Gastrocnemius medialis (tissue), 4 donors: Measurements from ENCODE around the gene SFI1.

Experiments used
- CTCF ChIP-seq, 5 experiments: fragments of 450-650 bp in 3 of 5; fragments of 200-600 bp in 2 of 5; sonication (generic) in 2 of 5; IDR thresholded peaks in 4 of 5; conservative IDR thresholded peaks in 1 of 5; 1 replicate in 4 of 5; 2 replicates in 1 of 5; pipeline ENCODE4 v1.5.1; 2016 to 2019; ENCODE audit warnings: antibody characterized with exemption in 5 of 5, mild to moderate bottlenecking in 3 of 5, moderate library complexity in 3 of 5
- POLR2A ChIP-seq, 2 donors: fragments of 450-650 bp; IDR thresholded peaks; one replicate each; pipeline ENCODE4 v1.6.1; 2017; ENCODE audit warnings: antibody characterized with exemption in 2 of 2, mild to moderate bottlenecking in 2 of 2, moderate library complexity in 2 of 2

GRCh38 chr22:31520051-31520450 is 23.7 kb downstream of the SFI1 start:
- TF ChIP-seq CTCF (IDR thresholded peaks at IDR 0.05 in 4 of 5, conservative IDR thresholded peaks at IDR 0.05 in 1 of 5) = no peak
- TF ChIP-seq POLR2A (IDR thresholded peaks at IDR 0.05) = no peak
